GM18505 (cell line): ENCODE results near the gene SEC61A1.

Experiments
- ATAC-seq: cut with Tn5 transposase; IDR thresholded peaks from one replicate; pipeline ENCODE4 v1.9.1; 2021; ENCODE audit not compliant: unreplicated experiment
- POLR2A ChIP-seq: IDR thresholded peaks from 4 replicates; pipeline ENCODE4 v1.6.1; 2011; ENCODE audit warnings: borderline replicate concordance; ENCODE audit not compliant: insufficient read depth, insufficient read length; ENCODE audit errors: extremely low read depth

SEC61A1 gene

GRCh38 chr3:128094295-128095151 is 42.3 kb downstream of the SEC61A1 start:
- no peak for ATAC-seq
- no peak for TF ChIP-seq POLR2A

GRCh38 chr3:128095222-128095703 is 43.0 kb downstream of the SEC61A1 start:
- peak; percentile 69 for ATAC-seq

GRCh38 chr3:128098234-128098633 is 46.0 kb downstream of the SEC61A1 start:
- TF ChIP-seq POLR2A, result no peak
- no peak for ATAC-seq

More at GRCh38 chr3:128095222-128095703, 43.0 kb downstream of the SEC61A1 start:
- TF ChIP-seq POLR2A, result no peak

GRCh38 chr3:128100161-128100560 is 47.9 kb downstream of the SEC61A1 start:
- no peak for ATAC-seq

GRCh38 chr3:128100638-128101037 is 48.4 kb downstream of the SEC61A1 start:
- ATAC-seq, result no peak
- no peak for TF ChIP-seq POLR2A

More at GRCh38 chr3:128100161-128100560, 47.9 kb downstream of the SEC61A1 start:
- TF ChIP-seq POLR2A, result no peak

GRCh38 chr3:128103136-128103676 is 51.0 kb downstream of the SEC61A1 start:
- ATAC-seq, result no peak

GRCh38 chr3:128107834-128108233 is 55.6 kb downstream of the SEC61A1 start:
- TF ChIP-seq POLR2A, result no peak
- ATAC-seq, result no peak

More at GRCh38 chr3:128103136-128103676, 51.0 kb downstream of the SEC61A1 start:
- no peak for TF ChIP-seq POLR2A

GRCh38 chr3:128111147-128111546 is 58.9 kb downstream of the SEC61A1 start:
- no peak for TF ChIP-seq POLR2A
- ATAC-seq, result no peak

- no peak for TF ChIP-seq POLR2A
- no peak for ATAC-seq
Observed at GRCh38 chr3:128112357-128112968, 60.2 kb downstream of the SEC61A1 start.

GRCh38 chr3:128113817-128114794 is 61.9 kb downstream of the SEC61A1 start:
- no peak for TF ChIP-seq POLR2A
- no peak for ATAC-seq
